ENCODE data around the gene SOCS7.
A peak's percentile ranks its signal among the peaks of the same experiment; 100 is the strongest.
"Not testable (repeated sequence)": the region's sequence is repeated elsewhere in the genome, so short reads cannot be mapped to it uniquely, and the experiment has no call there.

The SOCS7 gene

GRCh38 chr17:38421871-38422827, 70.5 kb downstream of the SOCS7 start:
- DNase-seq: no peak

- no peak for DNase-seq
Measured at GRCh38 chr17:38424297-38424972, 72.8 kb downstream of the SOCS7 start.

GRCh38 chr17:38425031-38425430, 73.4 kb downstream of the SOCS7 start:
- DNase-seq: no peak

GRCh38 chr17:38425744-38426143, 74.1 kb downstream of the SOCS7 start:
- no peak for DNase-seq

- no peak for DNase-seq
Measured at GRCh38 chr17:38426441-38426840, 74.8 kb downstream of the SOCS7 start.

GRCh38 chr17:38427160-38427949, 75.7 kb downstream of the SOCS7 start:
- DNase-seq: no peak

GRCh38 chr17:38428112-38428642, 76.5 kb downstream of the SOCS7 start, which contains the start of gene ARHGAP23:
TSS of gene ARHGAP23 (plus strand) at chr17:38428464. CDS start at chr17:38428486, 22 bp downstream.
- peak; percentile 60 for DNase-seq

GRCh38 chr17:38428643-38429371, 77.2 kb downstream of the SOCS7 start:
- DNase-seq: no peak

- DNase-seq: no peak
Measured at GRCh38 chr17:38429476-38430100, 77.9 kb downstream of the SOCS7 start.

GRCh38 chr17:38430316-38430715, 78.7 kb downstream of the SOCS7 start:
- DNase-seq: no peak

GRCh38 chr17:38430822-38431221, 79.2 kb downstream of the SOCS7 start:
- no peak for DNase-seq

- DNase-seq: no peak
Measured at GRCh38 chr17:38431346-38432145, 79.9 kb downstream of the SOCS7 start.

GRCh38 chr17:38434178-38434665, 82.6 kb downstream of the SOCS7 start:
- DNase-seq: no peak

- DNase-seq: no peak
Measured at GRCh38 chr17:38435795-38436194, 84.2 kb downstream of the SOCS7 start.

- DNase-seq: no peak
Measured at GRCh38 chr17:38436386-38436785, 84.7 kb downstream of the SOCS7 start.

GRCh38 chr17:38437313-38437712, 85.7 kb downstream of the SOCS7 start:
- not testable (repeated sequence) for DNase-seq

- no peak for DNase-seq
Measured at GRCh38 chr17:38439436-38439835, 87.8 kb downstream of the SOCS7 start.

GRCh38 chr17:38440614-38441397, 89.2 kb downstream of the SOCS7 start:
- no peak for DNase-seq

- no peak for DNase-seq
Measured at GRCh38 chr17:38441429-38442061, 89.9 kb downstream of the SOCS7 start.

All from DMS53 (cell line).